GM06990 (cell line): ENCODE data around the gene BRAT1.

Experiments used
- DNase-seq: peaks from one replicate; pipeline ENCODE4 v3.0.0-alpha.2; 2011; ENCODE audit not compliant: insufficient read length; ENCODE audit errors: extremely low read depth
- H3K27me3 ChIP-seq: replicated peaks from 2 replicates; pipeline ENCODE4 v1.6.0; 2011; ENCODE audit warnings: low read length; ENCODE audit not compliant: control insufficient read depth, insufficient read depth
- H3K36me3 ChIP-seq: 2 replicates; pipeline ENCODE4 v1.5.1; 2011; ENCODE audit warnings: low read length; ENCODE audit not compliant: control insufficient read depth, insufficient read depth
- H3K4me3 ChIP-seq: replicated peaks from 2 replicates; pipeline ENCODE4 v1.5.1; 2011; ENCODE audit warnings: low read depth, mild to moderate bottlenecking, control low read depth, low read length
- TF ChIP-seq, protein P1 (sequence below): IDR thresholded peaks from 2 replicates; pipeline ENCODE4 v1.5.1; 2011; ENCODE audit warnings: low read length, control low read depth, mild to moderate bottlenecking, inconsistent platforms; ENCODE audit not compliant: insufficient read depth, poor library complexity, severe bottlenecking

The BRAT1 gene

DNA sequence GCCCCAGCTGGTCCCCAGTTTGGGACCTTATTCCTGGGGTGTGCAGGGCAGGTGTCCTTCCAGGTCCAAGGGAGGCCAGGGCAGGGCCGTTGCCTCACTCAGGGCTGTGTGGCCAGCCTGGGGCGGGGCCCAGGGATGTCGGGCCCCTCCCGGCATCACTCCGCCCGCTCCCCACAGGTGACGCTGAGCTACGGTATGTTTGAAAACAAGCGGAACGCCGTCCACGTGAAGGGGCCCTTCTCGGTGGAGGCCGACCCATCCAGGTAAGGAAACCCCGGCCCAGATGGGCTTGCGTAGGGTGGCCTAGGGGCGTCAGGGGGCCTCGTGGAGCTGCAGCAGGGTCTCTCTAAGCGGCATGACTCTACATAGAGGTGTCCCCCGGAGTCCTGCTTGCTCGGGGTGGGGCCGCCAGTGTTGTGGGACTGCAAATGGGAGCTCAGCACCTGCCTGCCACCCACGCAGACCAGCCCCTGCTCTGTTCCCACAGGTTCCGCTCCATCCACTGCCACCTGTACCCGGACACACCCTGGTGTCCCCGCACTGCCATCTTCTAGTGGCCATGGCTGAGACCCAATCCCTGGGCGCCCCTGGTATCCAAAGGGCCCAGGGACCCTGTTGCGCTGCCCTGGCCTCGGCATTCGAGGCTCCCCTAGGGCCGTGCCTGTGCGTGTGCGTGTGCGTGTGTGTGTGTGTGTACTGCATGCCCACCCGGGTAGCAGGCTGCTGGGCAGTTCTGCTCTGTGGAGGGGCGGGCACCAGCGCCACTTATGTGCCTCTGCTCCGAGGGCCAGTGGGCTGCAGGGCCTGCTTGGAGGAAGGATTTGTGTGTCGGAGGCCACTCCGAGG, 28.4 kb downstream of the BRAT1 start:
- DNase-seq, result no peak
- H3K4me3 ChIP-seq, result no peak overlapping the region
- TF ChIP-seq, protein P1, sequence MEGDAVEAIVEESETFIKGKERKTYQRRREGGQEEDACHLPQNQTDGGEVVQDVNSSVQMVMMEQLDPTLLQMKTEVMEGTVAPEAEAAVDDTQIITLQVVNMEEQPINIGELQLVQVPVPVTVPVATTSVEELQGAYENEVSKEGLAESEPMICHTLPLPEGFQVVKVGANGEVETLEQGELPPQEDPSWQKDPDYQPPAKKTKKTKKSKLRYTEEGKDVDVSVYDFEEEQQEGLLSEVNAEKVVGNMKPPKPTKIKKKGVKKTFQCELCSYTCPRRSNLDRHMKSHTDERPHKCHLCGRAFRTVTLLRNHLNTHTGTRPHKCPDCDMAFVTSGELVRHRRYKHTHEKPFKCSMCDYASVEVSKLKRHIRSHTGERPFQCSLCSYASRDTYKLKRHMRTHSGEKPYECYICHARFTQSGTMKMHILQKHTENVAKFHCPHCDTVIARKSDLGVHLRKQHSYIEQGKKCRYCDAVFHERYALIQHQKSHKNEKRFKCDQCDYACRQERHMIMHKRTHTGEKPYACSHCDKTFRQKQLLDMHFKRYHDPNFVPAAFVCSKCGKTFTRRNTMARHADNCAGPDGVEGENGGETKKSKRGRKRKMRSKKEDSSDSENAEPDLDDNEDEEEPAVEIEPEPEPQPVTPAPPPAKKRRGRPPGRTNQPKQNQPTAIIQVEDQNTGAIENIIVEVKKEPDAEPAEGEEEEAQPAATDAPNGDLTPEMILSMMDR, result no peak
- H3K27me3 ChIP-seq, result no peaks in the 10 kb centered on the region
- no peaks in the 10 kb centered on the region for H3K36me3 ChIP-seq

- Histone ChIP-seq H3K36me3 (no peaks in the 10 kb centered on the region), H3K4me3 (no peak overlapping the region), H3K27me3 (no peaks in the 10 kb centered on the region)
- TF ChIP-seq, protein P1, result no peak
- DNase-seq, result no peak
These were observed 29.4 kb downstream of the BRAT1 start for GRCh38 chr7:2525658-2526630.

GRCh38 chr7:2524808-2525657, 30.3 kb downstream of the BRAT1 start:
- Histone ChIP-seq H3K4me3 (no peak overlapping the region), H3K36me3 (no peaks in the 10 kb centered on the region), H3K27me3 (no peaks in the 10 kb centered on the region)
- DNase-seq, result no peak
- TF ChIP-seq, protein P1, result no peak

DNA sequence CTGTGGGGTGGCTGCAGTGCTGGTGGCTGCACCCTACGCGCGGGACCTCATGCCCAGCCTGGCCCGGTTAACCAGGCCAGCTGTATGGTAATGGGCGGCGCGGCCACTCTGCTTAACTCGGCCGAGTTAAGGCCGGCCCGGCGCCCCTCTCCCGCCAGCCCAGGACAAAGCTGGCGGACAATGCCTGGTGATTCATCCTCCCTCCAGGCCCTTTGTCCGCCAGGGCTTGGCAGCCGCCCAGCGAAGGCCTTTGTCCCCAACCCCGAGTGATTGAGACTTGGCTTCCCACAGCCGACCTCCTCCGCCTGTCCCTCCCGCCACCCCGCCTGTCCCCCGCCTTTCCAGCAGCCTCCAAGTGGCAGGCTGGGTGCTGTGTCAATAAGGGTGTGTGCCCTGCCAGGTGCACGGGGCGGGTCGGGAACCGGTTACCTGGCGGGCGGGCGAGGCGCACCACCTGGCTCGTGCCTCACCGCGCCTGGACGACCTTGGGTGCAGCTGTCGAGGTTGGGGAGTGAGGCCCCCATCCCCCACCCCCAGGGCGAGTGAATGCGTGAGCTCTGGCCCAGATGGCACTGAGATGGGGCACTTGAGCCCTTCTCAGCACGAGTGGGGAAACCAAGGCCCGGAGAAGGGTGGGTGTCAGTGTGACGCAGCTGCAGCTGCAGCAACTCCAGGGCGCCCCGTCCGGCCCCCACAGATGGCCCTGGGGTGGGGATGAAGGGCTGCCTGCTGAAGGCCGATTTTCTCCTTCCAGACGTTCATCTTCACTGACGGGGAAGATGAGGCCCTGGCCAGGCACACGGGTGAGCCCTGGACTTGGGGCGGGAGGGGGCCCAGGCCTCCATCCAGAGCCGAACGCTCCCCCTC, 31.1 kb downstream of the BRAT1 start:
- H3K36me3 ChIP-seq, result no peaks in the 10 kb centered on the region
- TF ChIP-seq, protein P1, result no peak
- no peak for DNase-seq
- no peak overlapping the region for H3K4me3 ChIP-seq
- H3K27me3 ChIP-seq, result no peaks in the 10 kb centered on the region
